Measurements from ENCODE around the gene DAPK1.
A peak's percentile ranks its signal among the peaks of the same experiment; 100 is the strongest.
"Not testable (repeated sequence)": the region's sequence is repeated elsewhere in the genome, so short reads cannot be mapped to it uniquely, and the experiment has no call there.

The DAPK1 gene

GRCh38 chr9:87498811-87499360, 1.2 kb downstream of the DAPK1 start:
- DNase-seq = peak; percentile 10

GRCh38 chr9:87499424-87500017, 1.9 kb downstream of the DAPK1 start:
- peak; percentile 6 for DNase-seq

GRCh38 chr9:87500491-87501270, 3.0 kb downstream of the DAPK1 start:
- peak; percentile 58 for DNase-seq

- not testable (repeated sequence) for DNase-seq
Observed at GRCh38 chr9:87501271-87501656, 3.6 kb downstream of the DAPK1 start.

- no peak for DNase-seq
Observed at GRCh38 chr9:87501806-87502205, 4.1 kb downstream of the DAPK1 start.

GRCh38 chr9:87502391-87503221, 4.9 kb downstream of the DAPK1 start:
- DNase-seq = peak; percentile 8

- no peak for DNase-seq
Observed at GRCh38 chr9:87503430-87503829, 5.8 kb downstream of the DAPK1 start.

GRCh38 chr9:87503927-87504326, 6.3 kb downstream of the DAPK1 start:
- no peak for DNase-seq

GRCh38 chr9:87504938-87505337, 7.3 kb downstream of the DAPK1 start:
- no peak for DNase-seq

GRCh38 chr9:87505869-87506678, 8.4 kb downstream of the DAPK1 start:
- DNase-seq = no peak

- DNase-seq = no peak
Observed at GRCh38 chr9:87507576-87507975, 9.9 kb downstream of the DAPK1 start.

- no peak for DNase-seq
Observed at GRCh38 chr9:87510252-87510683, 12.6 kb downstream of the DAPK1 start.

GRCh38 chr9:87512311-87512710, 14.6 kb downstream of the DAPK1 start:
- DNase-seq = no peak

GRCh38 chr9:87513161-87513560, 15.5 kb downstream of the DAPK1 start:
- DNase-seq = no peak

GRCh38 chr9:87513880-87514535, 16.3 kb downstream of the DAPK1 start:
- no peak for DNase-seq

- DNase-seq = no peak
Observed at GRCh38 chr9:87515006-87515405, 17.3 kb downstream of the DAPK1 start.

- no peak for DNase-seq
Observed at GRCh38 chr9:87515588-87516221, 18.0 kb downstream of the DAPK1 start.

GRCh38 chr9:87516222-87516925, 18.7 kb downstream of the DAPK1 start:
- no peak for DNase-seq

- no peak for DNase-seq
Observed at GRCh38 chr9:87516926-87517290, 19.2 kb downstream of the DAPK1 start.

- DNase-seq = no peak
Observed at GRCh38 chr9:87517732-87518131, 20.1 kb downstream of the DAPK1 start.
